SK-N-MC (cell line): Measurements from ENCODE around the gene TCHP.

Experiments
- EZH2 ChIP-seq: fragments of 200-600 bp; sonication (generic); IDR thresholded peaks from one replicate; pipeline ENCODE4 v1.6.1; 2017; ENCODE audit warnings: antibody characterized with exemption
- POLR2AphosphoS5 ChIP-seq: IDR thresholded peaks from 2 replicates; pipeline ENCODE4 v1.6.1; 2012; ENCODE audit warnings: mild to moderate bottlenecking, low read depth, low read length, borderline replicate concordance

- TF ChIP-seq POLR2AphosphoS5 (no peak), EZH2 (no peak)
Observed at GRCh38 chr12:109923481-109924245, 23.6 kb downstream of the TCHP start.
